ENCODE data around the gene ZNF609.
A peak's percentile ranks its signal among the peaks of the same experiment; 100 is the strongest.

The ZNF609 gene

DNA sequence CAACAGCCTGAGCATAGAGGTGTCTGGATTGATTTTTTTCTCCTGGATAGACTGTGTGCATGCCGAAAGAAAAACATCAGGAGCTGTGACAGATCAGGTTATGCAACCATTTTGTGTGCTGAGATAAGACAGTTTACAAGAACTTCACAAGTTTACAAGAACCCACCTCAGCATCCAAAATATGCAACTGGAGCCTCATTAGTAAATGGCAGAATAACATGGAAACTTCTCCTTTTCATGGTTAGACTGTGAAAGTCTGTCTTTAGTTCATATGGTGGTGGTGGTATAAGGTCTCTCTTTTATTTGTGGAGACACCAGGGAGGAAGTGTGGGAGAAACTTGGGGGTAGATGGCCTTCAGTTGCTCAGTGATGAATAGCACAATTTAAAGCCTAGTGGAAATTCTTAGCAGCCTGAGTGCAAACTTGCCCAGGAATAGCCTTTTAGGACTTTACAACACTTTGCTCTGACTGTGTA lies 3.7 kb upstream of the ZNF609 start:
- DNase-seq, result no peak

DNA sequence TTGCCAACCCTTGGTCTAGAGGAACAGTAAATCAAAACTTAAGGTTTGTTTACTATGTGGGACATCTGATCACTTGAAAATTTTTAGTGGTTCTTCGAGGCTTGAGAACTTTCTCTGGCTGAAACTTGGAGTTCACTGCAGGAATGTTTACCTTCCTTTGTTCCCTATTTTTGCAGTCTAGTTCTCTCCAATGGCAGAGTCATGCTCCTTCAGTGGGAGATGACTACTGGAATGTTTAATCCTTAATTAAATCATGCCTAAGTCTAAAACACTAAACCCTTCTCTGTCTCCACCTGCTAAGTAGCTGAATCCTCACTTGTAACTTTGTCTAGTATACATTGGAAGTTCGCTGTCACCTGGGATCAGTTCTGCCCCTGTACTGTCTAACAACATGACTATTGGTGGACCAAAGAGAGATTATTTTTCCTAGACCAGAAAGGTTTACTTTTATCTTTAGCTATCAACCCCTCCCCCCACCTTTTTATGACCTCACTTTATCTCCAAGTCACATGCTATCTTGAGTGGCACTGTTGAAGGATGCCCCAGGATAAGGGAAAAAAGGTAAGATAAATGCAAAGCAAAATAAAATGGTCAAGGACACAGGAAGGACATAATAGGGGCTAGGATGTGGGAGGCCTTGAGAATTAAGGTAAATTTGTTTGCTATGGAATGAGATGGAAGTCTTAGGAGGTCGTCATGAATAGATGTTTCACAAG lies 1.2 kb upstream of the ZNF609 start:
- no peak for DNase-seq

DNA sequence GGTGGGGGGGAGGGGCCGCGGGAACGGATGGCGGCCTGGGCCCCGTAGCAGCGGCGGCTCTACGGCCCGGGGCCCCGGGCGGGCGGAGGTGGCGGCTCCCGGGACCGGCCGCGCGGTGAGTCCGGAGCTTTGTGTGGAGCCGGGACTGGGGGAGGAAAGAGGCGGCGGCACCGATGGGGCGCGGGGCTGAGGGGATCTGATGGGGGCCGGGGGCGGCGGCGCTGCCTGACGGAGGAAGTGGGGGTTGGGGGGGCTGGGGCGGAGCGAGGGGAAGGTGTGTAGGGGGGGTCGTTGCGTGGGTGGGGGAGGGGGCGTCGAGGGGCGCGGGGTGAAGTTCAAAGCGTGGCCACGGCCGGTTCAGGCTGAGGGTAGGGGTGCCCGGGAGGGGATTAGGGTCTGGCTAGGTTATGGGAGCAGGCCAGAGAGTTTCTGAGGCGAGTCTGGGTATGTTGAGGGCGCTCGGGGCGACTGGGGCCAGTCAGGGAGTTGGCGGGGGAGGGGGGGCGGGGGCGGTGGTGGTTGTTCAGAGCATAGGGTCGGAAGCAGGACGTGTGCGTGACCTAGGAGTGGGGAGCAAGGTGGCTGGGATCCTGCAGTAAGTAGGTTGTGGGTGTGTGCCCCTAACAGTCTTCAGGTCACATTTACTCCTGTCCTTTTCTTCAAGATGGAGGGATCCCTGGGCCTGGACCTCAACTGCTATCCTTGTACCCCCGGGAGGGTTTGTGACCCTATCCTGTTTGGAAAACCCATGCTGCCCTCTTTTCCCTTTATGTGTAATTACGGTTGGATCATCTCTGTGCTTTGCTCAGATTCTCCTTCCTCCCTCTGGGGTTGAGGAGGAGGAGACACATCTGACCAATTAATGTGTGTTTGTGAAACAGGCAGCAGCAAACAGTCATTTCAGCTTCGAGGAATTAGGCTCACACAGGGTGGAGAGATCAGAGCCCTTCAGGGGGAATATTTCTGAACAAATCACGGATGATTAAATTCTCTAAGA lies 644 bp downstream of the ZNF609 start:
- DNase-seq, result peak; percentile 57

DNA sequence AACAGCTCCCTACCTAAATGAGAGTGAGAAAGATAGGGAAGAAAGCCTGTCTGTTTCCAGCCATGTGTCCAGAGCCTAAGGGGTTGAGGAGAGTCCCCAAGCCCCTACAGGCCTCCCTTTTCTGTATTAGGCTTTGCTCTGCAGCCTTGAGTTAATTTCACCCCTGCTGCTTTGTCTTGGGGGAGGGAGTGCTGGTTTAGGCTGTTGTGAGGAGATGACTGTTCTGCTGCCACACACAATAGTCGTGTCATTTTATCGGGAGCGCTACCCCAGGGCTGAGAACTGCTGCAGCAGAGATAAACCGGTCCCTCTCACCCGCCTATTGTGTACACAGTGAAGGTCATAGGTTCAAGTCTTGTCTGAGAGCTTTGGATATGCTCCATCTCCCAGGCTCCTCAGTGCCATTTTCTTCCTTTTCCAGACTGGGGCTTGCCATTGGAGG lies 1.4 kb downstream of the ZNF609 start:
- peak; percentile 84 for DNase-seq

DNA sequence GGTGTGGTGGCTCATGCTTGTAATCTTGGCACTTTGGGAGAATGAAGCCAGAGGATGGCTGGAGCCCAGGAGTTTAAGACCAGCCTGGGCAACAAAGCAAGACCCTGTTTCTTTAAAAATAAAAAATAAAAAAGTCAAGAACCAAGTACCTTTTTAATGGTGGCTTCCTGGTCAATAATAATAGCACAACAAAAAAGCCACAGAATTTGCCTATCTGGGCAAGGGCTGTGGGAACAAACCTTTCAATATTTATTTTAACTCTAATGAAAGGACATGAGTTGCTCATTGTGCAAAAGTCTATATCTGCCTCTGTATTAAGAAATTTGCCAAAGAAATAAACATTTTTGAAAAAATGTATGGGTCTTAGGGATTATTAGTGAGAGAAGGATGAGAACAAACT lies 2.1 kb downstream of the ZNF609 start:
- no peak for DNase-seq

DNA sequence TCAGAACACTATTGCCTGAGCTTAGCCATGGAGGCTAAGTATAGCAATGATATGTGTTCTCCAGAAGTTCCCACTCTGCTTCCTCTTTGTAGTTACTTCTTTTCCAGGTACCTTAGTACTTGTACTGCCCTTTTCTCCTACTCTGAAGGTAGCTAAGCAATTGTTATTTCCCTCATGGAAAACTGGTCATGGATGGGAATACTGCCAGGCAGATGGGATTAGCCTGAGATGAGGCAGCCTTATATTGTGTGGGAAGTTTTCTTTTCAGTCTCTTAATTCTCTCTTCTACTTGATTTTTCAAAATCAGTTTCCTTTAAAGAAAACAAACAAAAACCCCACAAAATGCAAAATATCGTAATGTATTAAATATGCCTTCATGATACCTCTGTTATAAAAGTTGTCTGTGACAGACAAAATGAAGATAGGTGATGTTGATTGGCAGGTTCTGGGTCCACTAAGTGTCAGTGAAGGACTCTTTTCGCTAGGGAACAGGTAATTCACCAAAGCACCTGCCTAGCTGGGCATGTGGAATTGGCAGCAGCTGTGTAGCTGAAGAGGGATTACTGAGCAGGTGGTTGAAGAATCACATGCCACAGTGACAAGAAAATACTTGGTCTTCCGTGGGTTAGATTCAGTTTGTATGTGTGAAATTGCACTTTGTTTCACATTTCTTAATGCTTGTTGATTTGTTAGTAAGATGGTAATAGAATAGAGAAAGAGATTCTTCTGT lies 4.1 kb downstream of the ZNF609 start:
- no peak for DNase-seq

DNA sequence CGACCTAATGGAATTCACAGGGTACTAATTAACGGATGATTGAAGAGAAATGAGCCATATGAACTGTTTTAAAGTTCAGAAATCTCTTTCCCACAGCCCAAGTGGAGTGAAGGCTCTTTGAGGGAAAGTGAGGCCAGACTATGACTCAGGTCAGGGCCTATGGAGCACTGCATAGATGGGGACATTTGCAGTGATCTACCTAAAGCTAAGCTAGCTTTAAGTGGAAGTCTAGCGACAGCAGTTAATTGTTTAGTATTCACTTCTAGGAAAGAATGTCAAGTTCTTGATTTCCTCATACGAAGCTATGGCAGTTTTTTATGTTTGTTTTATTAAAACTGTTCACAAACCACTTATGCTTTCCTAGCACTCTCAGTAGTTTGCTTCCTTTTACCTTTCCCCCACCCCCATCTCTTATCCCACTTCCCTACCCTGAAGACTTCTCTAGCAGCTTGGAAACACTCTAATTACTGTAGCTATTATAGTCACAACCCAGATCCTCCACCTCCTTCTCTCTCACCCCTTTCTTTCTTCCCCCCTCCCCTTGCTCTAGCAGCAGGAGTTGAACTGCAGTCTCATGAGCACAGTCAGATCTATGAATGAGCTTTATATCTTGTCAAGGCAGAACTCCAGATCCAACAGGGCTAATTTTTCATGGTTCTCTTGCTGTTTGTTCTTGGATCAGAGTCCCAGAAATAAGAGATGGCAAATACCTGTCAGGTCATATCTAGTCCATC lies 6.2 kb downstream of the ZNF609 start:
- DNase-seq, result no peak

DNA sequence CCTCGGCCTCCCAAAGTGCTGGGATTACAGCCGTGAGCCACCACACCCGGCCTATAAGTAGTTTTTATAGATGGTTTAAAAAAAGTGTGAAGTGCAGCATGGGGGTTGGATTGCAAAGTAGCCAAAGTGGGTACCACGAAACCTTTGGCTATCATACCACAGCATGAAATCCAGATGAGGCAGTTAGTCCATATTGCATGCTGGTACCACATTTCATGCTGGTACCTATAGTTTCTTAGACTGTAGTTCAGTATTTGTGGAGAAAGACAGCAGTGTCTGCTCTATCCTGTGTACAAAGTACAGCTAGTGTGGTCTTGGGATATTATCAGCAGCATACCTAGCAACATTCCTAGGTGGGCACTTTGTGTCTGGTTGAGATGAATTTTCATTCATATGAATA lies 11.8 kb downstream of the ZNF609 start:
- DNase-seq, result no peak

DNA sequence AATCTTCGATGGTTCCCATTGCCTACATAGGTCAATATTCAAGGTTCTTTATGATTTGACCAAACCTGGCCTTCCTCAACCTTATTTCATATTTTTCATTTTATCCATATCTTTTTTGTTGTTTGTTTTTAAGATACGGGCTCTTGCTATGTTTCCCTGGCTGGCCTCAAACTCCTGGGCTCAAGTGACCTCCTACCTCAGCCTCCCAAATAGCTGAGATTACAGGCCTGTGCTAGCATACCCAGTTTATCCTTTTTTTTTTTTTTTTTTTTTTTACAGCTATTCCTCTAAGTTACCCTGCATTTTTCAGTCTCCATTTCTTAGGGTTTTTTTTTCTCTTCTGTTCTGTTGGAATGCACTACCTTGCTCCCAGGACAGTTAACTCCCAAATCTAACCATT lies 14.5 kb downstream of the ZNF609 start:
- no peak for DNase-seq

DNA sequence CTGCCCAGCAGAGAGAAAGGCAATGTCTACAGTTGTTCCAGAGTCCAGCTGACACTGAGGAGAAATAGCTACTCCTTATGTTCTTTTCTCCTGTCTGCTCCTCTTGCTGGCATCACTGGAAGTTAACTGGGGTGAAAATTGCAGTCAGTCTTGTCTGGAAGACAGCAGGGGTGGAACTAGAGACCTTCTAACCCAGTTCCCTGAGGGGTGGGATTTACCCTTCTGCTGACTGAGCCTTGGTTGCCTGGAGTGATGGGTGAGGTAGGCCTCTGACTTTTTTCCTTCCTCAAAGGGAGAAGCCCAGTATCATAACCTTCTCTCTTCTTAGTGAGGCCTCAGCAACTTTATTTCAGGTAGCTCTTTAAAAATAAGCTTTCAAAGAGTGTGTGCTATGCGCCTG lies 16.2 kb downstream of the ZNF609 start:
- no peak for DNase-seq

DNA sequence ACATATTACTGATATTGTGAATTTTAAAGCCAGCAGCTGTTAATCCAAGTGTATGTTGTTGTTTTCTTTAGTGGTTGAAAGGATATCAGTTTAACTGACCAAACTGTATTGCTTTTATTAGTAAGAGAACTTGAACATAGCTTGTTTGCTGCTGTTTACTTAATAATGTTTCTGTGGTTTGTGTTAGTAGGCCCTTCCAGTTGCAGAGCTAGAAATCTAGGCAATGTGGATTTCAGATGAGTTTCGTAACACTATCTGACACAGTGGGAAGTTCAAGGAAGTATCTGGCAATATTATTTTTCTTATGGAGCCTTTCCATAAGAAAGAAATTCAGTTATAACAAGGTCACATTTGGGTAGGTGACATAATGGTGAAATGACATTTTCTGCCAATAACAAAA lies 18.5 kb downstream of the ZNF609 start:
- DNase-seq, result no peak

DNA sequence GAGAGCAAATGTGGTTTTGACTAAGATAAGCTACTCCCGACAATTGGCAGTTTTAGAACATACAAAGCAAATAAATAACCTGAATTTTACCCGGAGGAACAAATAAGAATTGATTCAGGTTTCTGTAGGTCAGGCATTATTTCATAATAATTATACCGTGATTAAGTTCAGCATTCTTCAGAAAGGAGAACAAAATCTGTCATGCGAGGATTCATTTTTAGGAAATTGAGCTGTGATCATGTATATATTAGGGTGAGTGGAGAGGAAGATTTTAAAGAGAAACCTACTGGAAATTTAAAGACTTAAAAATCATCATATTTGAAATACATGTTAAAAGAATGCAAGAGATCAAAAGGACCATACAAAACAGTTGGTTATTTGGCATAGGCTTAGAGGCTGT lies 20.5 kb downstream of the ZNF609 start:
- no peak for DNase-seq

DNA sequence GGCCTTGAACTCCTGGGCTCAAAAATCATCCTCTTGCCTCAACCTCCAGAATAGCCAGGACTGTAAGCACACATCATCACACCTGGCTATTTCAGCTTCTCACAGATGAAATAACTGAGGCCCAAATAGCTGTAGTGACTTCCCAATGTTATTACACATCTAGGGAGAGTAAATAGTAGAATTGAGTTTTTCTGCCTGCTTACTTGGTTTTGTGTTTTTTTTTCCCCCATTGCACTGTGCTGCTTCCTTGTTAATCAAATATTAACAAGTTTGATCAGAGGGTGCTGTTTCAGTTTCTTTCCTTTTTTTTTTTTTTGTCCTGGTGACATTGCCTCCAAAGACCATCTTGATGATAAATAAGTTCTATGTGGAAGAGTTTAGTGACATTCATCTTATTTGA lies 23.4 kb downstream of the ZNF609 start:
- DNase-seq, result no peak

DNA sequence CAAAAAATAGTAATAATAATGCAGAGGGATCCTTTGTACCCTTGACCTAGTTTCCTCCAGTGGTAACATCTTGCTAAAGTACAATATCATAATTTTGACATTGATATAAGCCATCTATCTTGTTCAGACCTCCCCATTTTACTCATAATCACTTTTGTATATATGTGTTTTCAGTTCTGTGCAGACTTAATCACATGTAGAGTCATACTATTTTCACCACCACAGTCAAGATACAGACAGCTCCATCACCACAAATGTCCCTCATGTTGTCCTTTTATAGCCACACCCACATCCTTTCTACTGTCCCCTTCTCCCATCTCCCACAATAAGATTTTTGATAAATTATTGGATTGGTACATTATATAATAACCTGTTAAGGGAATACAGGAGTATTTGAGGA lies 25.4 kb downstream of the ZNF609 start:
- DNase-seq, result no peak

DNA sequence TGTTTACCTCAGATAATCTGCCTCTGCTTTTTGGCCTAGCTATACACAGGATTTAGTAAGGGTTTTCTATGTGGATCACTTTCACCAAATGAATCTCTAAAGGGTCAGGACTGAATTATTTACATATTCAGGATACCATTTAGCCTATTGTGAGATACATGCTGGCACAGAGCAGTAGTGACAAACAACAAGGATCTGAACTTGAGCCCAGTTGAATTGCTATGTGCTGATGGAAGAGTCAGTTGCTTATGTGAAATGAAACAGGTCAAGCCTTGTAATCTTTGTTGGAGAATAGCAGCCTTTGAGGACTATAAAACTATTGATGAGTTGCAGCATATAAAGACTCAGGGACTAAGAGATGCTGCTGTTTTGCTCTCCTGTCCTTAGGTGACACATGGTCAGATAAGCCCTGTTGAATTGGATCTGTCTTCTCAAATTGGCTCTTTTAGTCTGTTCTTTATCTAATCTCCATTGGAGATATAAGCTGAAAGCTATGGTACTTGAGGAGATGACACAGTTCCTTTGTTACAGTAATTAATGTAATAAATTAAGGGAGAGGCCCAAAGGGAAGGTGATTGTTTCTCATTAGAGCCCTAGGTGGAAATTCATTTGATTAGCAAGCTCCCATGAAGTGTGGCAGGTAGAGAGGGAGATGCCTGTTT lies 30.4 kb downstream of the ZNF609 start:
- DNase-seq, result no peak

DNA sequence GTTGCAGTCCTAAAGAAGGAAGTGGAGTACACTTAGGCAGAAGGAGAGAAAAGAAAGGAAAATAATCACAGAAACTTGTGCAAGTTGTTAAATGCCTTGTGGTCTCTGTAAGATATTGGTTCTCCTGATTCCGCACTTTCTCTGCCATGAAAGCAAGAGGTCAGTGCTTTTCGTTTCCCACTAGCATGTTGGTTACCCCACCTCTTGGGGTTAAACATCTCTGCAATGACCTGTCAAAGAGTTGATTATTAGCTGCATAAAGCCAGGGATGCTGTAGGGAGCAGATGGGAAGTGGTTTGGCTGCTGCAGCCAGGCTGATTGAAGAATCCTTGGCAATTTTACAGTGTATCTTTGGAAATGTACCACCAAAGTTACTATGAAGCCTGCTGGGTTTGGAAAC lies 33.3 kb downstream of the ZNF609 start:
- no peak for DNase-seq

DNA sequence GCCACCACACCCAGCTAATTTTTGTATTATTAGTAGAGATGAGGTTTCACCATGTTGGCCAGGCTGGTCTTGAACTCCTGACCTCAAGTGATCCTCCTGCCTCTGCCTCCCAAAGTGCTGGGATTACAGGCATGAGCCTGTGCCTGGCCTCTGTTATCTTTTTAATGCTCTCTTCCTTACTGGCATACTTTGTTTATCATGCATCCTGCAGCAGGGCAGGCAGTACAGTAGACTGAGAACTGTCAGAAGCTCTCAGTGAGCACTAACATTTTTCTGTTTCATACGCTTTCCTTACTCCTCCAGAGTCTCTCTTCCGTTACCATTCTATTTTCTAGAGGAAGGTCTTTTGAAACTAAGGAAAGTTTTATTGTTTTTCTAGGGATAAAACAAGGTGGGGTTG lies 35.6 kb downstream of the ZNF609 start:
- peak; percentile 30 for DNase-seq

DNA sequence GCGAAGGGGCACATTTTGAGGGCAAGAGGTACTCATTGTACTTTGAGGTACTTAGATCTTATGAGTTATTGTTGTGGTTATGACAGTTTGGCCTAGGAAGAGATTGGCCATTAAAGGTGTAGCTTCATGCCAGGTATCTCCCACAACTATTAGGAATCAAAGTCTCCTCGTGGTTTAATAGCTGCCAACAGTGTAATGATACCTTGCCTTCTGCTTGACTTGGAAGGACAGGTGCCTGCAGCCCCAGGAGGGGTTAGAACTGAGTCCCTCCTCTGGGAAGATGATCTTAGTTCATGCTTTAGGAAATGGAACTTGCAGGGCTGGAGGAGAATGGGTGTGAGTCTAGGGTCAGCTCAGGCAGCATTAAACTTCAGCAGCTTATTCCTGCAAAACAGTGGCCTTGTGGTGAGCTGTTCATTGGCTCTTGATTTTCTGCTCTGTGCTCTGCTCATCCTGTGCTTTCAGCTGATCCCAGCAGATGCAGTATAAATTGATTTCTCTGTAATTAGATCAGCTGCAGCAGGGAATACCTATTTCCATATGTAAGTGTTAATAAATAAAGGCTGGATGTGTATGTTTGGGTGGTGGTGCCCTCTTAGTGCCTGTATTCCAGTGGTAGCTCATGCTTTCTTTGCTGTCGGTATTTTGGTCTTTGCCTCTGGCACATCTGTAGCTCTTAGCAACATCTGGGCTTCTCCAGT lies 40.5 kb downstream of the ZNF609 start:
- DNase-seq, result no peak

DNA sequence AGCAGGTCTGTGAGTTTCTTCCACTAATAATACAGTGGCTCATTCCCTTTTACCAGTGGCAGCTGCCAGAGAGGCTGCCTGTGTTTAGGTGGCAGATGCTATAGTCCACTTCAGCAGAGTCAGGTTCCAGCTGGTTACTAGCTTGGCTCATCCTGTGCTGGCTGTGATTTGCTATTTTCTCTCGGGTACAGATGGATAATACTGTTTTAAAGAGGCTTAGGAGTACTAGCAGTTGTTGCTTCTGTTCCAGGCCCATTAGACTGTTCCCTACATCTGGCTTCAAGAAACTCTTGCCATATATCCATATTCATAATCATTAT lies 41.0 kb downstream of the ZNF609 start:
- no peak for DNase-seq

DNA sequence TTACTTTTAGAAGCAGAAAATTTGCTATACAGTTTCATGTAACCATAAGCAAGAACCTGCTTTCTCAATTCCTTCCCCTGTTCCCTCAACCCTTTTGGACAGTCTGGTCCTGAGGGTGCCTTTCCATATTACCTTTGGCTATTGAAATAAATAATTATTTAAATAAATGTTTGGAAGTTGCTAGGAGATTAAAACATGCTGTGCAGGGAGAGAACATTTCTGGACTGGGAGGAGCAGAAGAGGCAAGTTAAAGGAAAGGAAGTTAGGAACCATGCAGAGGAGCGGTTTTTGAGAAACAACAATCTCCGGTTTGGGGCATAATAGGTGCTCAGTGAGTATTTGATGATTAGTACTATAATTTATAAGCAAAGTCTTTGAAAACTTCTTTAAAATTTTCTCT lies 41.8 kb downstream of the ZNF609 start:
- DNase-seq, result no peak

DNA sequence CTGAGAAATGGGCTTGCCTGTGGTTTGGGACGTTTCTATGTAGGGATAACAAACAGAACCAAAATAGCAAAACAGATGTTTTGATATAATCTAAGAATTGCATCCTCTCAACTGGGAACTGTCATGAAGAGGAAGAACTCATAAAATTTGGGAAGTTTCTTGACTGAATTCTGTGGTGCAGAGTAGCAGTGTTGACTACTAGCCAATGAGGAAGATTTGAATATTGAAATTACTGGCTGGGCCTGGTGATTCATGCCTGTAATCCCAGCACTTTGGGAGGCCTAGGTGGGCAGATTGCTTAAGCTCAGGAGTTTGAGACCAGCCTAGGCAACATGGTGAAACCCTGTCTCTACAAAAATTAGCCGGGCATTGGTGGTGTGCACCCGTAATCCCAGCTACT lies 42.2 kb downstream of the ZNF609 start:
- DNase-seq, result no peak

DNA sequence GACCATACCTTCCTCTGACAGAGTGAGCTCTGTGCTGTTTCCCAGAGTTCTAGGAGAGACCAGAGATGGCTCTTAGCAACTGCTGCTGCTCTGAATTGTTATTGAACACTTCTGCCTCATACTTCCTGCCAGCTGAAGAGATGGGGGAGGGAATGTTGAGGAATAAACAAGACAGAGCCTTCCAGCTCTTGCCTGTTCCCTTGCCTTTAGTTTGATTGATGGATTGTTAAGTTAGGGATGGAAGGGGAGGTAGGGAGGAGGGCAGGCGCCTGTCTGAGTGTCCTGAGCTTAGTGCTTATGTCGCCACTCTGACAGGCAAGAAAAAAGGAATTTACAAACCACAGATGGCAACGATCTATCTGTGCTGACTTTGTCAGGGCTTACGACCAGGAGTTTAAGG lies 42.8 kb downstream of the ZNF609 start:
- no peak for DNase-seq

All from hematopoietic multipotent progenitor cell treated with erythropoietin and hydrocortisone succinate and interleukin-3 and kit ligand, for 8 days (in vitro differentiated cells).